Measurements from ENCODE around the gene LPP.

The LPP gene

DNA sequence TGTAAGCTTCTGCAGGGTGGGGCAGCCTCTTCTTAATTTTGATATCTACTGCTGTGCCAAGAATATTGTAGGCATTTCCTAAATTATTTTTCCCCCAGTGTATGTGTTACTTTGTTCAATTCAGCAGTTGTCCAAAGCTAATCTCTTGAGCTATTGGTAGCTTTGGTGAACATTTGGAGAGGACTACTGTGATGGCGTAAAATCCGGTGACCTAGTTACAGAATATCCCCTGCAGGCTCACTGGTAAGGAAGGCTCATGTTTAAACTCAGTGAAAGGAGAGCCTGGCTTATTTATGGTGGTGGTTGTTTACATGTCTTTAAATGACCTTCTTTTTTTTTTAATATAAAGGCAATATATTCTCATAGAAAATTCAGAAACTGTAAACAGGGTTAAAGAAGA lies 105.6 kb downstream of the LPP start:
- TF ChIP-seq GATA2 (IDR thresholded peaks at IDR 0.05; ENCODE audit: low read depth, low read length) (no peak), GATA3 (IDR thresholded peaks at IDR 0.05; ENCODE audit: low read depth, low read length) (no peak)

DNA sequence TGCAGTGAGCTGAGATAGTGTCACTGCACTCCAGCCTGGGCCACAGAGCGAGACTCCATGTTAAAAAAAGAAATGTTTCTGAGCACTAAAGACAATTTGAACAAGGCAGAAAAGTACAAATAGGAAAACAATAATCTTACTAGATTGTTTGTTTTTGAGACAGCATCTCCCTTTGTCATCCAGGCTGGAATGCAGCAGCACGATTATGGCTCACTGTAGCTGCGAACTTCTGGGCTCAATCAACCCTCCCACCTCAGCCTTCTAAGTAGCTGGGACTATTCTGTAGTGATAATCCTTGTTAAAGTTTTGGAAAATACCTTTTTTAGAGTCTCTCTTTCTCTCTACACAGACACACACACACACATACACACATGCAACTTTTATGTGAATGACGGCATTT lies 107.1 kb downstream of the LPP start:
- no peak for TF ChIP-seq GATA3 (IDR thresholded peaks at IDR 0.05; ENCODE audit: low read depth, low read length)
- TF ChIP-seq GATA2 (IDR thresholded peaks at IDR 0.05; ENCODE audit: low read depth, low read length), result no peak

DNA sequence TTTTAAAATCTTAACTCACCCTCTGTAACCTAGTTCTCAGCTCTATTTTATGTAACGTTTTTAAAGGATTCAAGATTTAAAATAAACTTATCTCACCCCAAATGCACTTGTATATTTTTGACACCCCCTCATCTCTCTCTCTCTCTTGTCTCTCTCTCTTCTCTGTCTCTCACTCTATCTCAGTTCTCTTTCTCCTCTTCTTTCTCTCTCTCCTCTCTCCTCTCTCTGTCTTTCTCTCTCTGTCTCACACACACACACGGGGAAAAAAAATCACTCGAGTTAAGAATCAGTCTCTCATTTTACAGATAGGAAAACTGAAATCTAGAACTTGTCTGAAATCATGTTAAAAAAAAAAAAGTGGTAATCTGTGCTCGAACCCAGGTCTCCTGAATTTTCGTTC lies 108.5 kb downstream of the LPP start:
- TF ChIP-seq GATA3 (IDR thresholded peaks at IDR 0.05; ENCODE audit: low read depth, low read length) (no peak), GATA2 (IDR thresholded peaks at IDR 0.05; ENCODE audit: low read depth, low read length) (no peak)

DNA sequence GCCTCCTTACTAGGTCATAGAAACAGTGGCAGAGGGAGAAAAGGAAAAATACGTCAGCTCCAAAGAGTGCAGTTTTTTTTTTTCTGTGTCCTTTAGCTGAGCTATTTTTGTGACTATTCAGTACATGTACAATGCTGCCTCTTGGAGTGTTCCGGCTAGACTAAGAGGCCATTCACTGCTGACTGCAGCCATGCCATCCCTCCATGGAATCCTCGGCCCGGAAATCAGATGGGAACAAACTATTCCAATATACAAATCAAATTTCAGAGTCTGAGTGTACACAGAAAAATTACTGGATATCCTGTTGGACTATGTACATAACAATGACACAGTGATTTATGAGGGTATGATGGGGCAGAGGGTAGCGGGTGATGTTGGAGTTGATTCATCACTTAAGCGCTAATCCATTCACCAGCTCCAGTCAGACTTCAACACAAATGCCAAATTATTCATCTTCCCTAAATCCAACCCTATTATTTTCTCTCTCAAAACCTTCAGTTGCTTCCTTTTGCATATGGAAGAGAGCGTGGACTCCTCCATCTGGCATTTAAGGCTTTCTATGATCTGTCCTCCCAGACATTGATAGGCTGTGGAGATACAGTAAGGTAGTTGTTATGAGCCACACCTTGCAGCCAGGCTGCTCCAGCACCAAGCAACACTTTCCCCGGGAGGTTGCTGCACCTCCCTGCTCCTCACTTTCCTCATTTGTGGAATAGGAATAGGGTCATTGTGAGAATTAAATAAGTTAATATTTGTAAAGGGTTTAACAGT lies 109.1 kb downstream of the LPP start:
- TF ChIP-seq GATA2 (IDR thresholded peaks at IDR 0.05; ENCODE audit: low read depth, low read length), result no peak
- TF ChIP-seq GATA3 (IDR thresholded peaks at IDR 0.05; ENCODE audit: low read depth, low read length), result no peak

DNA sequence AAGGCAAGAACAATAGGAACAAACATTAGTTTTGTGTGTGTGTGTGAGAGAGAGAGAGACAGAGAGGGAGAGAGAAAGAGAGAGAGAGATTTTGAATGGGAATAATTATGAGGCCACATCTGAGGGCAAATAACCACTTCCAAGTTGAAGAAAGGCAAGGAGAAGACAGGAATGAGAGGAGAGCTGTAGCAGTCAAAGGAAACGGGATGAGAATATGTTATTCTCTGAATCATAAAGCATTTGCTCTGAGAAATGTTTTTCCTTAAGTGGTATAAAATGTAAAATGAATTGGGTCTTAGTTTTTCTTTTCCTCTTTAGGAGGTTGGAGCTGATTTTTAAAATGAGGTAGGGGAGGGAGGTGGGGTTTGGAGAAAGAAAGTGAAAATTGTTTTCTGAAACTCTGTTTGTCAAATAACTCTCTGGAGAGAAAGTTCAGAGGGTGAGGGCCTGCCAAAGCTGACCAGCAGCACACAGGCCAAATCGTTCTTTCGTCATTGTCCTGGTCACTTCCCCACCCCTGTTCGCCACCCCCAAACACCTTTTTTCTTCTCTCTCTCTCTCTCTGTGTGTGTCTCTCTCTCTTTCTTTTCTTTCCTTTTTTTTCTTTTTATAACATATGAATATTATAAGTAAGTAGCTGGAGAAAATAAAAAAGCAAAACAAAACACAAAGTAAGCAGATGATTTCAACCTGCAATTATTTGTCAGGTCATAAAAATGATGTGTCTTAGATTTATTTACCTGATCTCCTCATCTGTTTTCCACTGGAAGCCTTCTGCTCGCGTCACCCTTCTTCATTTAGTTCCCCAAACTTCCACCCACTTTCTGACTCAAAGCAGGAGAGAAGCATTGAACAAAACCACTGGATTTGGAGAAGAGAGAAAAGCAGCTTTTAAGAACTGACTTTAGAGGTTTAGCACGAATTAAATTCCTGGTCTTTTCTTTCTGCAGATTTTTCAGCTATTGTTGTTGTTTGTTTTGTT lies 110.6 kb downstream of the LPP start:
- TF ChIP-seq GATA3 (IDR thresholded peaks at IDR 0.05; ENCODE audit: low read depth, low read length) (no peak), GATA2 (IDR thresholded peaks at IDR 0.05; ENCODE audit: low read depth, low read length) (no peak)

DNA sequence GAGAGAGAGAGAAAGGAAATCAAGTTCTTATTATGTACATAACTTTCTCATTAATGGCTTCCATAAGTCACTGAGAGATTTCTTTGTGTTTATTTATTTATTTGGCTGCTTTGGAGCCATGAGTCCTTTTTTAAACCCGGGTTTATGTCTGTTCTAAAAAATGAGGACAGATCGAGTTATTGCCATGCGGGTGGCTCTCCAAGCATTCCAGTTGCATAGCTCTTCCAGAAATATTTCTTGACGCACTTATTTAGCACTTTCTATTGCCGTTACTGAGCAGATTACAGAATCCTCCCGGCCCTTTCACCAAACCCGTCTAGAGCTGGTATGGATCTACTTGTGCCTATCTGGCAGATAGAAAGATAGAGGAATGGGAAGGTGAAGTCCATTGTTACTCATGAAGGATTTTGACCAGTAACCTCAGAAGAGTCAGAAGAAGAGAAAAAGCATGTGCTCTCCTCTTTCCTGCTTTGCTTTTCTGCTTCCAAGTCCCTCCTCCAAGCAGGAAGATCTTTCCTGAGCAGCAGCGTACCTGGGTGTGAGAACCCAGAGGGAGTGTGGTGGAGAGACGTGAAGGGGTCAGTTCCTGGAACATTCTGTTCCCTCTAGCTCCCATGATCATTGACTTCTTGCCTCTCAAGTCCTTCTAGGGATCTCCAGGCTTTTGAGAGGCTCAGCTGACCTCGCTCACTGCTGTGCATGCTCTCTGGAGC lies 112.8 kb downstream of the LPP start:
- TF ChIP-seq GATA3 (IDR thresholded peaks at IDR 0.05; ENCODE audit: low read depth, low read length) (no peak), GATA2 (IDR thresholded peaks at IDR 0.05; ENCODE audit: low read depth, low read length) (no peak)

DNA sequence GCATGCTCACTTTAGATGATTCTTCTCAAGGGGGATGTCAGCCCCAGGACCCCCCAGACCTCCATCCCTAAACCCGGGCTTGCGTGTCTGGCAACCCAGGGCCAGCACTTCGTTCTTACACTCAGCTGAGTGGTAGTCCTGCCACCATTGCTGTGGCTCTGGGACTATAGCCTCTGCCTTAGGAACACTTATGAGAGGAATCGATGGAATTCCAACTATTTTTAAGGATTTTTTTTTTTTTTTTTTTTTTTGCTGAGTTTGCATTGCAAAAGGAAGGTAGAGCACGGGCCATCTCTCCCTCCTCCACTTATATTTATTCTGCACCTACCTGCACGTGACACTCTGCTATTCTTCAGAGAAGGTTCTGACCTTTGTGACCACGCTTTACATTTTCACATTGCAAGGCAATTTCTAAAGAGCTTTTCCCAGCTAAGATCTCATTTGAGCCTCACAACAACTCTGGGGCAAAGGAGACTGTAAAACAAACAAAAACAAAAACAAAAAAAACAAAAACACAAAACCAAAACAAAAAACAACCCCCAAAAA lies 113.9 kb downstream of the LPP start:
- TF ChIP-seq GATA2 (IDR thresholded peaks at IDR 0.05; ENCODE audit: low read depth, low read length) (no peak), GATA3 (IDR thresholded peaks at IDR 0.05; ENCODE audit: low read depth, low read length) (no peak)

DNA sequence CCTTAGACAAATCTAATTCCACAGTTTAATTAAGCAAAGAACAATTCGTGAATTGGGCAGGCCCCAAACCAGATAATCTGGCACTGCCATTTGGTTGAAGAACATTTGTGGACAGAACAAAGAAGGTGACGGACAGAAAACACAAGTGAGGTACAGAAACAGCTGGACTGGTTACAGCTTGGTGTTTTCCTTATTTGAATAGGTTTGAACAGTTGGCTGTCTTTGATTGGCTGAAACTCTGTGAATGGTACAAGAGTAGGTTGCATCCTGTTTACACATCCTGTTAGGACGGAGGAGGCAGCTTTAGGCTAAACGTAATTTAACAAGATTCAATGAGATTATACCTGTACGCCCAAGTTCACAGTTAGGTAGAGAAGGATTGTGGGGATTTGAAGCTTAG lies 114.4 kb downstream of the LPP start:
- TF ChIP-seq GATA3 (IDR thresholded peaks at IDR 0.05; ENCODE audit: low read depth, low read length) (no peak), GATA2 (IDR thresholded peaks at IDR 0.05; ENCODE audit: low read depth, low read length) (no peak)

DNA sequence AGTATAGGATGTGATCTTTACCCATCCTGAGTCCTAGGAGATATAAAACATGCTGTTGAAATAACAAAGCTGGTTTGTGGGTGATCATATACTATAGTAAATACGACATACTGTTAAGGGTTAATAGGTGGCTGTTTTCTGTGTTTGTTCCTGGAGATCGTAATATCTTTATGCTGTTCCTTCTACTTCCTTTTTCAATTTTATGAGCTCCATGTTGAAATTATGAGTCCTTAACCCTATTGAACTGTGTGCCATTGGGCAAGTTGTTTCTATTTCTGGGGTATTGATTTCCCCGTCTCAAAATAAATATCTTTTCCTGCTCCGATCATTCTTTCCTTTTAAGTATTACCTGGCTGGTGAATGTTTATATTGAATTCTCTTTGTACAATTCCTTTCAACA lies 115.1 kb downstream of the LPP start:
- TF ChIP-seq GATA2 (IDR thresholded peaks at IDR 0.05; ENCODE audit: low read depth, low read length), result no peak
- TF ChIP-seq GATA3 (IDR thresholded peaks at IDR 0.05; ENCODE audit: low read depth, low read length), result no peak

DNA sequence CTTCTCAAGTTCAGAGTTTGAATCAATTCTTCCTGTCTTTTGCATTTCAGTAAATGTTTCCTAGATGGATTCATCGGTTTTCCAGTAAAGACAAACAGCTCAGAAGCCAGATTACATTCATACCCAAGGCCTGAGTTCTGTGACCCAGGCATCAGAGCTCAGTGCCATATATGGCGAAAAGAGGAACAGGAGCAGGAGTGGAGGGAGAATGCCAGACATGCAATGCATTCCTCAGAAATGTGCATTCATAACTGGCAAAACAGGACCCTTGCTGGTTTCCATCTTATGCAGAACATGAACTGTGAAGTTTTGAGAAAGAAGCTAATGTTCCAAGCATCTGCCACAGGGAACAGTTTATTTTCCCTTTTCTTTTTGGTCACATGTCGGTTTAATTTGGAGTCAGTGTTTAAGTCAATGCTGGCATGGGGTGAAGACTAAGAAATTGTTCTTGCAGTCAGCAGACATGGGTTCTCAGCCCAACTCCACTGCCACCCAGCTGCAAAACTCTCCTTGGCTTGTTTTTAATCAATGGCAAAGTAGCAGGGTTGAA lies 116.5 kb downstream of the LPP start:
- TF ChIP-seq GATA3 (IDR thresholded peaks at IDR 0.05; ENCODE audit: low read depth, low read length), result no peak
- no peak for TF ChIP-seq GATA2 (IDR thresholded peaks at IDR 0.05; ENCODE audit: low read depth, low read length)

DNA sequence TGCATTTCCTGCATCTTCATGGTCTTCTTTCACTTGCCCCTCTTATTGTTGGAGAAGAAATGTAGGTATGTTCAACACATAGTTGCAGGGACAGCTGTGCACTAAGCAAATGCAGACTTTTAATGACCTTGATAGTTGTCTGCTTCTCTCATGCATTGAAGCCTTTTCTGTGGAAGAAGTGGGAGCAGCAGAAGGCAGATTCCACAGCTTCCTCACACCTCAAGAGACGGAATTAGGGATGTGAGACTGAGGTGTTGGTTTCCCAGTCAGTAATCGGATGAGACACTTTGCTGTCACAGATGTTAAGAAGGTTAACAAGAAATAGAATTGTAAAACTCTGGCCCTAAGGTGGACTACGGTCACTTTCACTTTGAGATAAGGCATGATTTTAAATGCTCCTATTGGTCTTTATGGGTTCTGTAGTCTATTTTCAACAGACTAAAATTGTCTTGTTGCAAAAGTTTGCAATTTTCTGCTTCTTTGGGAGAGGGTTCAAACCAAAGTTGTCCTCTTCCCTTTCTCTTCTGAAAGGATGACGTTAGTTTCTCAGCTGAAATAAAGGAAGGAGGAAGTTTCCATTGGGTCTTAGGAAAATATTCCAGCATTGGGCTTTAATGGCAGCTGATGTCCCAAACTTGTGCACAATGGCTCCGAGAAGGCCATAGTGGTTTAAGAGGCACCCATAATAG lies 117.4 kb downstream of the LPP start:
- TF ChIP-seq GATA2 (IDR thresholded peaks at IDR 0.05; ENCODE audit: low read depth, low read length), result no peak
- no peak for TF ChIP-seq GATA3 (IDR thresholded peaks at IDR 0.05; ENCODE audit: low read depth, low read length)

DNA sequence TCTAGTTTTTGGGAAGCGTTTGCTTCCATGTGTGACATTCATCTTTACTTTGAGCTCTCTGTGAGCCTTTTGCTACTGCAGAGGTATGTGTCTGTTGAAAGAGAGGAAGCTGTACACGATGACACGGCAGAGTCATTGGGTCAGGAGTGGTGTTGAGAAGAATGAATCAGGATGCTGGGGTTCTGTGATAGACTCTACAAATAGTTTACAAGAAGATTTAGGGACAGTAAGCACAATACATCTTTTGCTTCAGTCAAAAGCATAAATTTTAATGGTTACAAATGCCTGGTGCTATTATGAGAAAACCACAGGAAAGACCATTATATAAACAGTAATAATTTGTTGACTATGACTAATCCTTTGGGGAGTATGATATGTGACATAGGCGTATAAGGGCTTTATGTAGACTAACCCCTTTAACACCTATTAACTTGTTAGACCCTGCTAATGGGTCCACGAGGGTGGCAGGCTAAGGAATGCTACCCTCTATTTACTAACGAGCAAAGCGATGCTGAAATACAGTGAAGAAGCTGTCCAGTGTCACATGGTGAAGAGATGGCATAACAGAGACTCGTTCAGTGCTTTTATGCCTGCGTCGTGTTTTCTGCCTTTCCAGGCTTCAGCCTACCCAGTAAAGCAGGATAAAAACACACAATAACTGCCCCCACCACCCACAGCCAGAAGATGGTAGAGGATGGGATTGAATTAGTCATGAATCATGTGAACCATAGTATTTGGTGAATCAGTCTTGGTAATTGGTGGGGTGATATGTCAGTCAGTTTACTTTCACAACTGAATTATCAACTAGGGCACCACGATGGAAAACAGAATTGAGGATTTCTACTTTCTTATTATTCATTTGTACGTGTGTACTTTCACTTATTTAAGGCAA lies 118.8 kb downstream of the LPP start:
- no peak for TF ChIP-seq GATA3 (IDR thresholded peaks at IDR 0.05; ENCODE audit: low read depth, low read length)
- no peak for TF ChIP-seq GATA2 (IDR thresholded peaks at IDR 0.05; ENCODE audit: low read depth, low read length)

All from SH-SY5Y (cell line).